Measurements from ENCODE around the gene THAP2.
A peak's percentile ranks its signal among the peaks of the same experiment; 100 is the strongest.
"Not testable (repeated sequence)": the region's sequence is repeated elsewhere in the genome, so short reads cannot be mapped to it uniquely, and the experiment has no call there.

The THAP2 gene

GRCh38 chr12:71661977-71662530 lies 2.0 kb upstream of the THAP2 start:
- no peak for DNase-seq (ENCODE audit: low read depth in 2 of 3, low spot score in 1 of 3)

GRCh38 chr12:71662849-71663560 lies 1.1 kb upstream of the THAP2 start:
- peak; percentile 53 to 62 (median 62) for DNase-seq (ENCODE audit: low read depth in 2 of 3, low spot score in 1 of 3)

- no peak for DNase-seq (ENCODE audit: low read depth in 2 of 3, low spot score in 1 of 3)
Measured at GRCh38 chr12:71664411-71665089, 449 bp downstream of the THAP2 start.

- DNase-seq (ENCODE audit: low read depth in 2 of 3, low spot score in 1 of 3), result no peak
Measured at GRCh38 chr12:71665090-71665463, 976 bp downstream of the THAP2 start.

GRCh38 chr12:71666259-71666658 lies 2.2 kb downstream of the THAP2 start:
- DNase-seq (ENCODE audit: low read depth in 2 of 3, low spot score in 1 of 3), result no peak

GRCh38 chr12:71671311-71671710 lies 7.2 kb downstream of the THAP2 start:
- no peak for DNase-seq (ENCODE audit: low read depth in 2 of 3, low spot score in 1 of 3)

- no peak for DNase-seq (ENCODE audit: low read depth in 2 of 3, low spot score in 1 of 3)
Measured at GRCh38 chr12:71671816-71672215, 7.7 kb downstream of the THAP2 start.

- no peak for DNase-seq (ENCODE audit: low read depth in 2 of 3, low spot score in 1 of 3)
Measured at GRCh38 chr12:71682466-71682865, 18.4 kb downstream of the THAP2 start.

GRCh38 chr12:71683633-71684032 lies 19.5 kb downstream of the THAP2 start:
- no peak for DNase-seq (ENCODE audit: low read depth in 2 of 3, low spot score in 1 of 3)

- DNase-seq (ENCODE audit: low read depth in 2 of 3, low spot score in 1 of 3), result no peak
Measured at GRCh38 chr12:71684081-71684480, 20.0 kb downstream of the THAP2 start.

- no peak for DNase-seq (ENCODE audit: low read depth in 2 of 3, low spot score in 1 of 3)
Measured at GRCh38 chr12:71685312-71685906, 21.3 kb downstream of the THAP2 start.

GRCh38 chr12:71685914-71686657 lies 22.0 kb downstream of the THAP2 start, which contains the start of gene TMEM19:
Gene TMEM19, plus strand, starts transcription at chr12:71686082. Its CDS starts 599 bp downstream, at chr12:71686681.
- DNase-seq (ENCODE audit: low read depth in 2 of 3, low spot score in 1 of 3), result peak; percentile 59 to 74 (median 63)

GRCh38 chr12:71686658-71687025 lies 22.5 kb downstream of the THAP2 start:
- no peak for DNase-seq (ENCODE audit: low read depth in 2 of 3, low spot score in 1 of 3)

GRCh38 chr12:71687172-71687571 lies 23.1 kb downstream of the THAP2 start:
- not testable (repeated sequence) for DNase-seq (ENCODE audit: low read depth in 2 of 3, low spot score in 1 of 3)

GRCh38 chr12:71688961-71689570 lies 25.0 kb downstream of the THAP2 start:
- no peak for DNase-seq (ENCODE audit: low read depth in 2 of 3, low spot score in 1 of 3)

- DNase-seq (ENCODE audit: low read depth in 2 of 3, low spot score in 1 of 3), result no peak
Measured at GRCh38 chr12:71691504-71692129, 27.5 kb downstream of the THAP2 start.

- DNase-seq (ENCODE audit: low read depth in 2 of 3, low spot score in 1 of 3), result no peak
Measured at GRCh38 chr12:71693126-71693525, 29.0 kb downstream of the THAP2 start.

- DNase-seq (ENCODE audit: low read depth in 2 of 3, low spot score in 1 of 3), result not testable (repeated sequence)
Measured at GRCh38 chr12:71693651-71694050, 29.6 kb downstream of the THAP2 start.

- DNase-seq (ENCODE audit: low read depth in 2 of 3, low spot score in 1 of 3), result no peak
Measured at GRCh38 chr12:71694099-71694820, 30.2 kb downstream of the THAP2 start.

GRCh38 chr12:71695782-71696181 lies 31.7 kb downstream of the THAP2 start:
- DNase-seq (ENCODE audit: low read depth in 2 of 3, low spot score in 1 of 3), result no peak
